ENCODE data around the gene RBM5. TPM values are rescaled to one million over a fixed set of nuclear protein-coding genes. Genes with fewer than 3 reads are reported as not detected.

Gene RBM5
- total RNA-seq, 1 donor from 2014 or later, result 80.3 TPM

GRCh38 chr3:50130436-50130835 lies 41.7 kb downstream of the RBM5 start:
- H3K27me3 ChIP-seq (ENCODE audit: control insufficient read depth, insufficient read depth, low read length), result no peaks in the 10 kb centered on the region
- no peak overlapping the region for H3K4me3 ChIP-seq (ENCODE audit: low read depth, low read length)
- FAIRE-seq, result no peak
- no peak for DNase-seq (ENCODE audit: low read depth)
- no peaks in the 10 kb centered on the region for H3K36me3 ChIP-seq (ENCODE audit: control insufficient read depth, insufficient read depth, low read length)
- no peak for TF ChIP-seq CTCF (IDR thresholded peaks at IDR 0.05; ENCODE audit: insufficient read depth, low read length, severe bottlenecking)

GRCh38 chr3:50132421-50133282 lies 43.9 kb downstream of the RBM5 start:
- FAIRE-seq, result no peak
- H3K4me3 ChIP-seq (ENCODE audit: low read depth, low read length), result no peak overlapping the region
- no peaks in the 10 kb centered on the region for H3K36me3 ChIP-seq (ENCODE audit: control insufficient read depth, insufficient read depth, low read length)
- no peak for TF ChIP-seq CTCF (IDR thresholded peaks at IDR 0.05; ENCODE audit: insufficient read depth, low read length, severe bottlenecking)
- H3K27me3 ChIP-seq (ENCODE audit: control insufficient read depth, insufficient read depth, low read length), result no peaks in the 10 kb centered on the region
- no peak for DNase-seq (ENCODE audit: low read depth)

- Histone ChIP-seq H3K4me3 (ENCODE audit: low read depth, low read length) (no peak overlapping the region), H3K27me3 (ENCODE audit: control insufficient read depth, insufficient read depth, low read length) (no peaks in the 10 kb centered on the region), H3K36me3 (ENCODE audit: control insufficient read depth, insufficient read depth, low read length) (no peaks in the 10 kb centered on the region)
- TF ChIP-seq CTCF (IDR thresholded peaks at IDR 0.05; ENCODE audit: insufficient read depth, low read length, severe bottlenecking), result no peak
- no peak for DNase-seq (ENCODE audit: low read depth)
- no peak for FAIRE-seq
These were observed 44.5 kb downstream of the RBM5 start for GRCh38 chr3:50133283-50133615.

GRCh38 chr3:50134367-50134766 lies 45.6 kb downstream of the RBM5 start:
- DNase-seq (ENCODE audit: low read depth) (no peak), FAIRE-seq (no peak)
- no peak overlapping the region for H3K4me3 ChIP-seq (ENCODE audit: low read depth, low read length)
- TF ChIP-seq CTCF (IDR thresholded peaks at IDR 0.05; ENCODE audit: insufficient read depth, low read length, severe bottlenecking), result no peak
- H3K27me3 ChIP-seq (ENCODE audit: control insufficient read depth, insufficient read depth, low read length), result no peaks in the 10 kb centered on the region
- no peaks in the 10 kb centered on the region for H3K36me3 ChIP-seq (ENCODE audit: control insufficient read depth, insufficient read depth, low read length)

GRCh38 chr3:50135964-50136363 lies 47.2 kb downstream of the RBM5 start:
- FAIRE-seq (no peak), DNase-seq (ENCODE audit: low read depth) (no peak)
- Histone ChIP-seq H3K4me3 (ENCODE audit: low read depth, low read length) (no peak overlapping the region), H3K27me3 (ENCODE audit: control insufficient read depth, insufficient read depth, low read length) (no peaks in the 10 kb centered on the region), H3K36me3 (ENCODE audit: control insufficient read depth, insufficient read depth, low read length) (no peaks in the 10 kb centered on the region)
- TF ChIP-seq CTCF (IDR thresholded peaks at IDR 0.05; ENCODE audit: insufficient read depth, low read length, severe bottlenecking), result no peak
